ENCODE data around the gene BCAS3. TPM values are rescaled to one million over a fixed set of nuclear protein-coding genes. Genes with fewer than 3 reads are reported as not detected.

The BCAS3 gene
- total RNA-seq, 2 experiments from 2014 or later, result 20.1 to 31.8 TPM

DNA sequence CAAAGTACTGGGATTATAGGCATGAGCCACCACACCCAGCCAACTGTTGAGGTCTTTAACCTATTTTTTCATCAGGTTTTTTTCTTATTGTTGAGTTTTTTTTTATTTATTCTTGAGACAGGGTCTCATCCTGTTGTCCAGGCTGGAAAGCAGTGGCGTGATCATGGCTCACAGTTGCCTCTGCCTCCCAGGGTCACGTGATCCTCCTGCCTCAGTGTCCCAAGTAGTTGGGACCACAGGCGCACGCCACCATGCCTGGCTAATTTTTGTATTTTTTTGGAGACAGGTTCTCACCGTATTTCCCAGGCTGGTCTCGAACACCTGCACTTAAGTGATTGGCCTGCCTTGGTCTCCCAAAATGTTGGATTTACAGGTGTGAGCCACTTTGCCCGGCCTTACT lies 95.9 kb downstream of the BCAS3 start:
- H3K27ac ChIP-seq (ENCODE audit: low read depth in 1 of 2, low read length in 2 of 2), result no peak overlapping the region
- ATAC-seq (ENCODE audit: poor library complexity) (no peak), DNase-seq (no peak)
- no peak overlapping the region for H3K4me3 ChIP-seq (ENCODE audit: low read length)
- TF ChIP-seq, protein P1, sequence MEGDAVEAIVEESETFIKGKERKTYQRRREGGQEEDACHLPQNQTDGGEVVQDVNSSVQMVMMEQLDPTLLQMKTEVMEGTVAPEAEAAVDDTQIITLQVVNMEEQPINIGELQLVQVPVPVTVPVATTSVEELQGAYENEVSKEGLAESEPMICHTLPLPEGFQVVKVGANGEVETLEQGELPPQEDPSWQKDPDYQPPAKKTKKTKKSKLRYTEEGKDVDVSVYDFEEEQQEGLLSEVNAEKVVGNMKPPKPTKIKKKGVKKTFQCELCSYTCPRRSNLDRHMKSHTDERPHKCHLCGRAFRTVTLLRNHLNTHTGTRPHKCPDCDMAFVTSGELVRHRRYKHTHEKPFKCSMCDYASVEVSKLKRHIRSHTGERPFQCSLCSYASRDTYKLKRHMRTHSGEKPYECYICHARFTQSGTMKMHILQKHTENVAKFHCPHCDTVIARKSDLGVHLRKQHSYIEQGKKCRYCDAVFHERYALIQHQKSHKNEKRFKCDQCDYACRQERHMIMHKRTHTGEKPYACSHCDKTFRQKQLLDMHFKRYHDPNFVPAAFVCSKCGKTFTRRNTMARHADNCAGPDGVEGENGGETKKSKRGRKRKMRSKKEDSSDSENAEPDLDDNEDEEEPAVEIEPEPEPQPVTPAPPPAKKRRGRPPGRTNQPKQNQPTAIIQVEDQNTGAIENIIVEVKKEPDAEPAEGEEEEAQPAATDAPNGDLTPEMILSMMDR (IDR thresholded peaks at IDR 0.05), result no peak
- Mint-ChIP-seq H3K4me1 (ENCODE audit: low read depth) (peaks cover 8% of the 10 kb centered on the region), H3K27me3 (no peaks in the 10 kb centered on the region), H3K4me3 (no peak overlapping the region), H3K36me3 (ENCODE audit: low read depth) (peaks cover 9% of the 10 kb centered on the region), H3K27ac (no peak overlapping the region), H3K9me3 (peaks cover 2% of the 10 kb centered on the region)
- intact Hi-C loops (cut with DNase I, micrococcal nuclease), result no loop called here
- H3K4me1 ChIP-seq (ENCODE audit: insufficient read depth, low read length), result peaks cover 6% of the 10 kb centered on the region
- POLR2A ChIA-PET, result no interaction called here
- no peaks in the 10 kb centered on the region for H3K9me3 ChIP-seq (ENCODE audit: control insufficient read depth in 1 of 2, insufficient read depth in 1 of 2, low read length in 2 of 2)
- no peaks in the 10 kb centered on the region for H3K27me3 ChIP-seq (ENCODE audit: control insufficient read depth in 1 of 2, insufficient read depth in 2 of 2, low read length in 2 of 2)
- CTCF ChIA-PET, result no interaction called here
- H3K36me3 ChIP-seq (ENCODE audit: insufficient read depth, low read length), result no peaks in the 10 kb centered on the region

GRCh38 chr17:60781880-60782412 lies 104.3 kb downstream of the BCAS3 start:
- no peaks in the 10 kb centered on the region for H3K27me3 ChIP-seq (ENCODE audit: control insufficient read depth in 1 of 2, insufficient read depth in 2 of 2, low read length in 2 of 2)
- H3K27ac ChIP-seq (ENCODE audit: low read depth in 1 of 2, low read length in 2 of 2), result no peak overlapping the region
- H3K27me3 Mint-ChIP-seq, result no peaks in the 10 kb centered on the region
- TF ChIP-seq, protein P1 (IDR thresholded peaks at IDR 0.05), result no peak
- CTCF ChIA-PET, result interaction anchor here (1.0 kb wide), 1 partner anchor 61 kb away, joined by 4 read pairs; no protein-coding TSS in a partner anchor
- no peaks in the 10 kb centered on the region for H3K36me3 ChIP-seq (ENCODE audit: insufficient read depth, low read length)
- no peak overlapping the region for H3K4me3 ChIP-seq (ENCODE audit: low read length)
- intact Hi-C loops (cut with DNase I, micrococcal nuclease), result no loop called here
- ATAC-seq (ENCODE audit: poor library complexity) (no peak), DNase-seq (no peak)
- H3K9me3 ChIP-seq (ENCODE audit: control insufficient read depth in 1 of 2, insufficient read depth in 1 of 2, low read length in 2 of 2), result no peaks in the 10 kb centered on the region
- POLR2A ChIA-PET, result no interaction called here
- H3K4me1 ChIP-seq (ENCODE audit: insufficient read depth, low read length), result no peaks in the 10 kb centered on the region
- H3K27ac Mint-ChIP-seq, result no peak overlapping the region
- no peaks in the 10 kb centered on the region for H3K36me3 Mint-ChIP-seq (ENCODE audit: low read depth)
- no peaks in the 10 kb centered on the region for H3K9me3 Mint-ChIP-seq
- H3K4me3 Mint-ChIP-seq, result no peak overlapping the region
- H3K4me1 Mint-ChIP-seq (ENCODE audit: low read depth), result no peaks in the 10 kb centered on the region

GRCh38 chr17:60782742-60783141 lies 105.1 kb downstream of the BCAS3 start:
- Mint-ChIP-seq H3K9me3 (no peaks in the 10 kb centered on the region), H3K27me3 (no peaks in the 10 kb centered on the region), H3K27ac (no peak overlapping the region), H3K4me3 (no peak overlapping the region), H3K36me3 (ENCODE audit: low read depth) (no peaks in the 10 kb centered on the region), H3K4me1 (ENCODE audit: low read depth) (no peaks in the 10 kb centered on the region)
- Histone ChIP-seq H3K36me3 (ENCODE audit: insufficient read depth, low read length) (no peaks in the 10 kb centered on the region), H3K27me3 (ENCODE audit: control insufficient read depth in 1 of 2, insufficient read depth in 2 of 2, low read length in 2 of 2) (no peaks in the 10 kb centered on the region), H3K9me3 (ENCODE audit: control insufficient read depth in 1 of 2, insufficient read depth in 1 of 2, low read length in 2 of 2) (no peaks in the 10 kb centered on the region), H3K4me1 (ENCODE audit: insufficient read depth, low read length) (no peaks in the 10 kb centered on the region), H3K27ac (ENCODE audit: low read depth in 1 of 2, low read length in 2 of 2) (no peak overlapping the region), H3K4me3 (ENCODE audit: low read length) (no peak overlapping the region)
- TF ChIP-seq, protein P1 (IDR thresholded peaks at IDR 0.05), result no peak
- CTCF ChIA-PET, result no interaction called here
- no peak for DNase-seq
- intact Hi-C loops (cut with DNase I, micrococcal nuclease), result no loop called here
- no peak for ATAC-seq (ENCODE audit: poor library complexity)
- POLR2A ChIA-PET, result no interaction called here
